Testis (tissue), 2 donors: ENCODE results near the gene CADPS.

Source experiments
- CTCF ChIP-seq, 3 experiments: fragments of 450-650 bp in 2 of 3; fragments of 200-600 bp in 1 of 3; sonication (generic) in 1 of 3; IDR thresholded peaks; one replicate each; pipeline ENCODE4 v1.5.1; 2016 to 2019; ENCODE audit warnings: antibody characterized with exemption in 3 of 3, mild to moderate bottlenecking in 2 of 3, moderate library complexity in 1 of 3
- POLR2A ChIP-seq: fragments of 450-650 bp; IDR thresholded peaks from one replicate; pipeline ENCODE4 v1.6.1; 2017; ENCODE audit warnings: antibody characterized with exemption, mild to moderate bottlenecking, moderate library complexity

GRCh38 chr3:62672270-62672987 lies 202.8 kb downstream of the CADPS start:
- TF ChIP-seq CTCF (IDR thresholded peaks at IDR 0.05) (no peak), POLR2A (no peak)
